Lower leg skin (tissue), 4 donors: Measurements from ENCODE around the gene MAT2B. TPM values are rescaled to one million over a fixed set of nuclear protein-coding genes. Genes with fewer than 3 reads are reported as not detected.

Source experiments
- DNase-seq, 2 donors: peaks; one replicate each; pipeline ENCODE4 v3.0.0-alpha.2; 2019; ENCODE audit warnings: low spot score in 2 of 2
- H3K4me3 ChIP-seq: fragments of 200-600 bp; sonication (generic); 2 replicates; pipeline ENCODE4 v1.5.1; 2017; ENCODE audit warnings: mild to moderate bottlenecking, low read depth; ENCODE audit not compliant: poor library complexity, severe bottlenecking
- CTCF ChIP-seq, 3 donors: fragments of 450-650 bp; IDR thresholded peaks; one replicate each; pipeline ENCODE4 v1.5.1; 2016; ENCODE audit warnings: antibody characterized with exemption in 3 of 3, mild to moderate bottlenecking in 3 of 3, moderate library complexity in 2 of 3
- POLR2A ChIP-seq, 2 donors: fragments of 450-650 bp; IDR thresholded peaks; one replicate each; pipeline ENCODE4 v1.6.1; 2016 to 2017; ENCODE audit warnings: antibody characterized with exemption in 2 of 2, mild to moderate bottlenecking in 1 of 2, moderate library complexity in 1 of 2
- WGBS, 2 donors: methylation state at CpG; one replicate each; pipeline ENCODE4 v1.1.5; 2018; 5-methylcytosine and 5-hydroxymethylcytosine counted together
- intact Hi-C: fragments of 100-400 bp; cut with DNase I; formaldehyde crosslinking; loops from one replicate; pipeline ENCODE4 v1.15.0; 2023; ENCODE audit warnings: low total_unique reads
- total RNA-seq, 4 donors: library from RNA; depleted of rRNA; stranded (reverse); fragments of >200 nt; gene quantifications; one replicate each; pipeline ENCODE4 v1.1.0, GENCODE V29; 2016

MAT2B gene
- total RNA-seq, 4 donors from 2014 or later: 34.9 to 50.1 (median 44.8) TPM

GRCh38 chr5:163475411-163475810 lies 30.0 kb upstream of the MAT2B start:
- DNase-seq: no peak
- intact Hi-C loops: no loop called here
- no peak overlapping the region for H3K4me3 ChIP-seq
- WGBS, 2 donors: 92% methylated on average over 2 of the region's 2 CpGs
- TF ChIP-seq POLR2A (IDR thresholded peaks at IDR 0.05) (no peak), CTCF (IDR thresholded peaks at IDR 0.05) (no peak)

- DNase-seq: no peak
- no peak overlapping the region for H3K4me3 ChIP-seq
- intact Hi-C loops: no loop called here
- TF ChIP-seq POLR2A (IDR thresholded peaks at IDR 0.05) (no peak), CTCF (IDR thresholded peaks at IDR 0.05) (no peak)
- WGBS, 2 donors: 65 to 74% methylated on average over 2 of the region's 2 CpGs
These were observed 27.1 kb upstream of the MAT2B start for GRCh38 chr5:163478126-163478981.

- no peak for TF ChIP-seq CTCF (IDR thresholded peaks at IDR 0.05)
- TF ChIP-seq POLR2A (IDR thresholded peaks at IDR 0.05): no peak
- intact Hi-C loops: no loop called here
- no peak overlapping the region for H3K4me3 ChIP-seq
- no peak for DNase-seq
- 69 to 90% methylated on average over 1 of the region's 1 CpG for WGBS, 2 donors
These were observed 26.5 kb upstream of the MAT2B start for GRCh38 chr5:163478982-163479271.

- H3K4me3 ChIP-seq: no peak overlapping the region
- intact Hi-C loops: no loop called here
- 84 to 85% methylated on average over 6 of the region's 6 CpGs for WGBS, 2 donors
- TF ChIP-seq CTCF (IDR thresholded peaks at IDR 0.05) (no peak), POLR2A (IDR thresholded peaks at IDR 0.05) (no peak)
- no peak for DNase-seq
These were observed 16.2 kb upstream of the MAT2B start for GRCh38 chr5:163489055-163489744.

- H3K4me3 ChIP-seq: no peak overlapping the region
- no peak for DNase-seq
- intact Hi-C loops: no loop called here
- 96 to 100% methylated on average over 3 of the region's 3 CpGs for WGBS, 2 donors
- no peak for TF ChIP-seq CTCF (IDR thresholded peaks at IDR 0.05)
- no peak for TF ChIP-seq POLR2A (IDR thresholded peaks at IDR 0.05)
These were observed 15.7 kb upstream of the MAT2B start for GRCh38 chr5:163489745-163490075.
